ENCODE data around the gene STX1A. TPM values are rescaled to one million over a fixed set of nuclear protein-coding genes. Genes with fewer than 3 reads are reported as not detected.

Gene STX1A
- total RNA-seq, 1 experiment from 2014 or later, result 20.4 TPM

DNA sequence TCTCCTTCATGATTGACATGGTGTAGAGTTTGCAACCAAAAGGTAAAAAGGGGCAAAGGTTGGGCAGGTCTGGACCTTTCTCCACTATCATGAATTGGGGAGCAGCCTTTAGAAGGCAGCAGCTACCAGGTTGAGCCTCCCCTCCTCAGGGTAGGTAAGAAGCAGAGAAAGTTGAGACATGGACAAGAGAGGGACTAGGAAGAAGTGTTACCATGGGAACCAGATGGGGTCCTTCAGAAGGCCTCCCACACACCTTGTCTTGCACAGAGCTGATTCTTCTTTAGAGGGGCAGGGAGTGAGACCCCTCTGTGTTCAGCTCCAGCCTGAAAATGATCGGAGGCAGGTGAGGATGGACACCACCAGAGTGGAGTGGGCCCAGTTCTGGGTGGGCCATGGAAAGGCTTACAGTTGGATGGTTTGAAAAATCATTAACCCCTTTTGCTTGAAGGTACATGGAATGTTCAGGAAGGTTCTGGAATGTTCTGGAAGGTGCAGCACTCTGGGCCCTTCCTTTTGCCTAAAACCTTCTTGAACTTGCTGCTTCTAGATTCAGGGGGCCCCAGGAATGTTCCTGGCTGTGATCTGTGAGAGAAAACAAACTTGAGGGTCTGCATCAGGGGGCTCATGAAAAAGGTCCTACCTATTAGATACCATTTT is 44.9 kb downstream of the STX1A start:
- ATAC-seq (no peak), DNase-seq (ENCODE audit: low spot score) (no peak)
- Mint-ChIP-seq H3K4me1 (peaks cover 18% of the 10 kb centered on the region), H3K36me3 (peaks cover 14% of the 10 kb centered on the region), H3K27ac (no peak overlapping the region), H3K4me3 (no peak overlapping the region), H3K27me3 (ENCODE audit: low read depth) (no peaks in the 10 kb centered on the region), H3K9me3 (no peaks in the 10 kb centered on the region)
- POLR2A ChIA-PET, result interaction anchor here (0.6 to 0.8 kb wide), 2 partner anchors 10 to 245 kb away, joined by 4 read pairs; no protein-coding TSS in a partner anchor
- TF ChIP-seq ATF1 (CRISPR knock-in tag; IDR thresholded peaks at IDR 0.05) (no peak), CREB1 (CRISPR knock-in tag; IDR thresholded peaks at IDR 0.05) (no peak), MAX (CRISPR knock-in tag; IDR thresholded peaks at IDR 0.05) (no peak), MXD4 (CRISPR knock-in tag; IDR thresholded peaks at IDR 0.05; ENCODE audit: borderline replicate concordance) (no peak), E2F1 (CRISPR knock-in tag; IDR thresholded peaks at IDR 0.05) (no peak), EMX1 (CRISPR knock-in tag; IDR thresholded peaks at IDR 0.05) (no peak), TEAD4 (CRISPR knock-in tag; IDR thresholded peaks at IDR 0.05) (no peak), E2F4 (CRISPR knock-in tag; IDR thresholded peaks at IDR 0.05; ENCODE audit: borderline replicate concordance, low read depth) (no peak), AR (CRISPR knock-in tag; IDR thresholded peaks at IDR 0.05) (no peak)
- CTCF ChIA-PET, result interaction anchor here (1.2 kb wide), 1 partner anchor 68 kb away, joined by 5 read pairs; no protein-coding TSS in a partner anchor

- H3K36me3 Mint-ChIP-seq, result no peaks in the 10 kb centered on the region
- ChIA-PET CTCF (interaction anchor here (1.1 to 6.1 kb wide), 4 partner anchors 43 to 65 kb away, joined by 4 to 93 read pairs (median 16); no protein-coding TSS in a partner anchor), POLR2A (no interaction called here)
- no peak overlapping the region for H3K27ac Mint-ChIP-seq
- ATAC-seq (no peak), DNase-seq (ENCODE audit: low spot score) (no peak)
- H3K4me3 Mint-ChIP-seq, result no peak overlapping the region
- H3K9me3 Mint-ChIP-seq, result no peaks in the 10 kb centered on the region
- TF ChIP-seq TCF7 (CRISPR knock-in tag; IDR thresholded peaks at IDR 0.05; ENCODE audit: low read depth) (no peak), SMAD4 (CRISPR knock-in tag; IDR thresholded peaks at IDR 0.05) (no peak), ESRRA (CRISPR knock-in tag; IDR thresholded peaks at IDR 0.05; ENCODE audit: borderline replicate concordance) (no peak), MYBL2 (CRISPR knock-in tag; IDR thresholded peaks at IDR 0.05) (no peak), ATF6 (CRISPR knock-in tag; IDR thresholded peaks at IDR 0.05) (no peak)
- peaks cover 27% of the 10 kb centered on the region for H3K4me1 Mint-ChIP-seq
- H3K27me3 Mint-ChIP-seq (ENCODE audit: low read depth), result peaks cover 10% of the 10 kb centered on the region
Measured at GRCh38 chr7:73671857-73672445, 47.5 kb downstream of the STX1A start.
